RPMI8226 (cell line): Measurements from ENCODE around the gene TRAPPC1.
A peak's percentile ranks its signal among the peaks of the same experiment; 100 is the strongest.

ENCODE experiments used
- DNase-seq: peaks from one replicate; pipeline ENCODE4 v3.0.0-alpha.2; 2015

Gene TRAPPC1

DNA sequence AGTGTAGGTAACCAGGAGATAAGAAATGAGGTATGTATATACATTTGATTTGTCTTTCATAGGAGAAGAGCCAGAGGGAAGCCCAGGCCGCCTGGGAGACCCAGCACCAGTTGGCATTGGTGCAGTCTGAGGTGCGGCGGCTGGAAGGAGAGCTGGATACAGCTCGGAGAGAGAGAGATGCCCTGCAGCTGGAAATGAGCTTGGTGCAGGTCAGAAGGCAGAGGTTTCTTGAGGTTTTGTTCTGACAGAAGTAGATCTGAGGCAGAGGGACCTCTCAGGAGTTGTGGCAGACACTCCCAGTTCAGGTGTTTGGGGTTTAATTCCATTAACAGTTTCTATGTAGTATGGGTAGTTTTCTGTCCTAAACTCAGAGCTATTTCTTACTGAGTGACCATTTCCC is 8.3 kb upstream of the TRAPPC1 start:
- DNase-seq = no peak

DNA sequence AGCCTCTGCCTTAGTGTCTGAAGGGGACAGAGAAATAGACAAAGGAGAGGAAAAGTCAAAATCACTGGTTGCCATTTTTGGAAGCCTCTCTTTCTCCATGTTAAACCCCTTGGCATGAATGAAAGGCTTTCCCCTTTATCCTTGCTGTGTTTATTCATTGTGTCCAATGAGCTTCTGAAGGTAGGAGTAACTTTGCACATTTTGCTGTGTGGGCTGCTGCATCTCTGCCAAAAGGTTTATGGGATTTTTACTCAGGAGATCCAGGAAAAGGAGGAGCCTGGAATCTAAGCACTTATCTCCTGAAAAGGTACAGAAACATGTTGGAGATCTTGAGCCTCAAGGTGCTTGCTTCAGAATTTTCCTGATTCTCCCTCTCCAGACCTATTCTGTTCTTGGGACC is 4.1 kb upstream of the TRAPPC1 start:
- no peak for DNase-seq

DNA sequence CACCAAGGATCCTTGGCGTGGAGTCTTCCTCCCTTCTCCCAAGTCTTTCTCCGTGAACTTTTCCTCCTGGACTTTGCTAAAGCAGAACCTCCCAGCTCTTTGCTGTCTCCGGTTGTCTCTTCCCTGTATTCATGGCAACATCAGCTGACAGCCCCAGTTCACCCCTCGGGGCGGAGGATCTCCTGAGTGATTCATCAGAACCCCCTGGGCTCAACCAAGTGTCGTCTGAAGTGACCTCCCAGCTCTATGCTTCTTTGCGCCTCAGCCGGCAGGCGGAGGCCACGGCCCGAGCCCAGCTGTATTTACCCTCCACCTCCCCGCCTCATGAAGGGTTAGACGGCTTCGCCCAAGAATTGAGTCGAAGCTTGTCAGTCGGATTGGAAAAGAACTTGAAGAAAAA is 1.2 kb upstream of the TRAPPC1 start:
- DNase-seq = peak; percentile 61

GRCh38 chr17:7932483-7932891 is 741 bp upstream of the TRAPPC1 start:
- DNase-seq = peak; percentile 11

DNA sequence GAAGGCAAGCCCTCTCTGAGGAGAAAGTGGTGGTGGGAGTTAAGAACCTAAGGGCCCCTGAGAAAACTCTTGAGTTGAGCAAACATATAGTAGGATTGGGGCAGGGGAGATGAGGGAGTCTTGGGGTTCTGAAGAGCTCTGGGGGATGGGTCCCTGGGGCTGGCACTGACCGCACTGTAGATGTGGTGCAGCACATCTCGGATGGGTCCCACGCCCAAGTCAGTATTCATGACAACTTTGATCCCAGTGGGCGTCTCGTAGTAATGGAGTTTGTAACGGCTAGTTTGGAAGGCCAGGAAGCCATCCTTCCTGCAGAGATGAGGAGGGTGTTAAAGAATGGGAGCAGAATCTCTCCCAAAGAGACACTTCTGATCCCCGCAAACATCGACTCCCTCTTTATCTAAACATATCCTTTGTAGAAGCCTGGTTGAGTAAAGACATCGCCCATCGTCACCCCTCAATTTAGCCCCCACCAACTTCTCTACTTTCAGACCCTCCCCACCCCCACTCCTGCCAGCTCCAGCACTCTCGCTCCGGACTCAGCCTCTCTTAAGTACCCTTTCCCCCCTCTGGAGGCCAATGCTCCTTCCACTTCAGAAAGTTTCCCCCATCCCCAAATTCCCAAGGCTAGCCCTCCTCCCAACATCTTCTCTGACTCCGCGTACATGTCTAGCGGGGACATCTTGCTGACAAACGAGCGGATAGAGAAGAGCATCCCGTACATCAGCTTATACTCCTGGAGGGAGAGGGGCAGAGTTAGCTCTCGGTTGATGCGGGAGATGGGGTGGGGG is 710 bp downstream of the TRAPPC1 start:
- no peak for DNase-seq

GRCh38 chr17:7929158-7930023 is 2.4 kb downstream of the TRAPPC1 start, which contains the start of gene KCNAB3:
Gene KCNAB3, minus strand, starts transcription at chr17:7929856. Its CDS starts 421 bp downstream, at chr17:7929435.
- peak; percentile 56 for DNase-seq

- DNase-seq = no peak
Measured at GRCh38 chr17:7927596-7927995, 4.2 kb downstream of the TRAPPC1 start.

GRCh38 chr17:7922845-7923628 is 8.7 kb downstream of the TRAPPC1 start:
- no peak for DNase-seq

GRCh38 chr17:7922269-7922844 is 9.4 kb downstream of the TRAPPC1 start:
- DNase-seq = no peak

GRCh38 chr17:7916808-7917207 is 14.9 kb downstream of the TRAPPC1 start:
- no peak for DNase-seq

- DNase-seq = no peak
Measured at GRCh38 chr17:7916385-7916682, 15.4 kb downstream of the TRAPPC1 start.

DNA sequence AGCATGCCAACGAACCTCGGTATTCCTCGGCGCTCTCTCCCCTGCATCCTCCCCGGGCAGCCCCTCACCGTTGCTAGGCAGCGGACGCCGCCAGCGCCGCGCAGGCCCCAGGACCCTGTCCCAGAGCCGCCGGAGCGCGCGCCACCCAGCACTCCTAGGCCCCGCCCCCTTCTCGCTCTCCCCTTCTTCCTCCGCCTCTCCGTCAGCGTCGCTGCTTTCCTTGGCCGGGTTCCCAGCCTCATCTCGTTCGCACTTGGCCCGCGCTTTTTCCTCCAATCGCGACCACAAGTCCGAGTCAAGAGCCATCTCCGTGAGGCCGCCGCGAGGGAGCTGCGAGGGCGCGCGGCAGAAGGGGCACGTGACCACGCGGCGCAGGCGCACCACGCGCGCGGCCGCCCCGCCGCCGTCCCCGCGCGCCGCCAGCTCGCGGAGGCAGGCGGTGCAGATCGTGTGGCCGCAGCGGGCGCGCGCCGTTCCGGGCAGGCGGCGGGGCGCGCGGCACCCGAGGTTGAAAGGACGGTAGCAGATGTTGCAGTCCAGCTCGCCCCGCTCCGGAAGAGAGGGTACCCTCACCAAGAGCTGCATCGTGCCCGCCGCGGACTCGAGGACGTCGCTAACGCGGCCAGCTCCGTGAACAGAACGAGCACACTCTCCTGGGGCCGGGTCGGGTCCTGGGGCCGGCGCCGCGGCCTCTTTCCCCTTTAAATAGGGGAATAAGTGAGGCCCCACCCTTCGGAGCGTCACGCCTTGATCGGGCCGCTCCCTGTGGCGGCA is 15.9 kb downstream of the TRAPPC1 start, which contains the start of gene RNF227:
Gene RNF227 (minus strand): TSS at position 679 of the 774 bp plus-strand sequence. CDS start 94 bp downstream, at position 585.
- peak; percentile 96 for DNase-seq

DNA sequence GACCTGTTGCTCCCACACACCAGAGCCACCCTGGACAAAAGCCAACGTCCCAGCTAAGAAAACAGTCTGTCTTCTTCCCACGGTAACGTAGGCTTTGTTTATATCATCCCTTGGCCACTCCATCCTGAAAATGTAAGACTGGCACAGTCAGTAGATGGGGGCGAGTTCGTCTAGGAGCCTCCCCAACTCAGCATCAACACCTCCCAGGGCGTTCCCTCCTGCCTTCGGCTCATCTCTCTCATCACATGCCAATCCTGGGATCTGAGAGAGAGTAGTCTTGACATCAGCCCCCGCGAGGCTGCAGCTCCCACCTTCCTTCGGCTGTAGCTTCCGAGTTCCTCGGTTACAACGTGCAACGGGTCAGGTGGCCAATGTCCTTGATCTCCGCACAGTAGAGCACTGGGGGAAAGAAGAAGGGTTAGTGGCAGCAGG is 16.6 kb downstream of the TRAPPC1 start:
- DNase-seq = no peak

GRCh38 chr17:7912927-7913524 is 18.7 kb downstream of the TRAPPC1 start:
- DNase-seq = peak; percentile 71

GRCh38 chr17:7911116-7911515 is 20.6 kb downstream of the TRAPPC1 start:
- no peak for DNase-seq

DNA sequence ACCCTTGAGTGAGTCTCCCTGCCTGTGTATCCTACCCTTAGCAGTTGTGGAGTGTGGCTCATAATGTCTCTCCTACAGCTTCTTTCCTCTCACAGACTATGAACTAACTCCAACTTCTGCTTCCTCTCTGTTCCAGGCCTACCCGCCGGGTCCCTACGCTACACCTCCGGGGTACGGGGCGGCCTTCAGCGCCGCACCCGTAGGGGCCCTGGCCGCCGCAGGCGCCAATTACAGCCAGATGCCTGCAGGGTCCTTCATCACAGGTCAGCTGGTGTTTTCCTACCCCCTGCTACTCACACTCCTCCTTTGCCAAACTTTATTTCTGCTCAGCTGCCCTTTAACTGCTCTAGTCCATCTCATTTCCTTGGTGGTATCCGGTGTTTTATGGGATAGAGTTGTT is 21.0 kb downstream of the TRAPPC1 start:
- DNase-seq = no peak

- DNase-seq = no peak
Measured at GRCh38 chr17:7910281-7910680, 21.5 kb downstream of the TRAPPC1 start.

DNA sequence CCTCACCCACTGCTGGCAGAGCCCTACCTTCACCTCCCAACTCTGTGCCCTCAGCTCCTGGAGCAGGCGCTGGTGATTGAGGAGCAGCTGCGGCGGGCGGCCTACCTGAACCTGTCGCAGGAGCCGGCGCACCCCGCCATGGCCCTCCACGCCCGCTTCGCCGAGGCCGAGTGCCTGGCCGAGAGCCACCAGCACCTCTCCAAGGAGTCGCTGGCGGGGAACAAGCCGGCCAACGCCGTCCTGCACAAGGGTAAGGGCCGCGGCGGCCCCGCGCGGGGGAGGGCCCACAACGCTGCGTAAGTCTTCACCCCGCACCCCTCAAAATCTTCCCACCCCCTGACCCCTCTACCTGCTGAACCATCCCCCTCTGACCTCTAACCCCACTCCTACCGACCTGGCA is 22.7 kb downstream of the TRAPPC1 start:
- DNase-seq = no peak

GRCh38 chr17:7903154-7904103 is 28.3 kb downstream of the TRAPPC1 start:
- no peak for DNase-seq

GRCh38 chr17:7897773-7898172 is 34.0 kb downstream of the TRAPPC1 start:
- DNase-seq = peak; percentile 18
